Type B pancreatic cell (in vitro differentiated cells): ENCODE measurements around the gene GATB. TPM values are rescaled to one million over a fixed set of nuclear protein-coding genes. Genes with fewer than 3 reads are reported as not detected.

Experiments
- DNase-seq: peaks from one replicate; pipeline ENCODE4 v3.0.0; 2021; ENCODE audit warnings: mixed read lengths; ENCODE audit not compliant: unreplicated experiment; ENCODE audit errors: extremely low spot score
- H3K27ac Mint-ChIP-seq: 2 replicates; pipeline ENCODE4 v1.8.0; 2021; ENCODE audit warnings: mild to moderate bottlenecking, mixed read lengths
- H3K27me3 Mint-ChIP-seq: 2 replicates; pipeline ENCODE4 v1.8.0; 2021; ENCODE audit warnings: mixed read lengths
- H3K36me3 Mint-ChIP-seq: 2 replicates; pipeline ENCODE4 v1.8.0; 2021; ENCODE audit warnings: mixed read lengths
- H3K4me1 Mint-ChIP-seq: one replicate; pipeline ENCODE4 v1.8.0; 2021; ENCODE audit warnings: mixed read lengths; ENCODE audit not compliant: unreplicated experiment
- H3K4me3 Mint-ChIP-seq: 2 replicates; pipeline ENCODE4 v1.8.0; 2021; ENCODE audit warnings: mild to moderate bottlenecking, mixed read lengths
- H3K9me3 Mint-ChIP-seq: 2 replicates; pipeline ENCODE4 v1.8.0; 2021; ENCODE audit warnings: mixed read lengths
- CTCF ChIP-seq: fragments of 200-600 bp; sonication (generic); conservative IDR thresholded peaks from 2 replicates; pipeline ENCODE4 v1.5.0; 2021; ENCODE audit warnings: antibody characterized with exemption, mild to moderate bottlenecking
- total RNA-seq: library from RNA; stranded (reverse); gene quantifications from 2 replicates; pipeline ENCODE4 v1.2.1, GENCODE V29; 2021; ENCODE audit warnings: low replicate concordance

The GATB gene
- total RNA-seq, 1 donor from 2014 or later = 22.9 TPM

- no peak for DNase-seq
- TF ChIP-seq CTCF = no peak
- Mint-ChIP-seq H3K4me1 (peaks cover 4% of the 10 kb centered on the region), H3K36me3 (no peaks in the 10 kb centered on the region), H3K9me3 (no peaks in the 10 kb centered on the region), H3K4me3 (no peak overlapping the region), H3K27ac (no peak overlapping the region), H3K27me3 (peaks cover 11% of the 10 kb centered on the region)
These were observed 35.3 kb upstream of the GATB start for GRCh38 chr4:151796106-151796505.

GRCh38 chr4:151792995-151793394 lies 32.2 kb upstream of the GATB start:
- TF ChIP-seq CTCF = no peak
- peaks cover 12% of the 10 kb centered on the region for H3K27me3 Mint-ChIP-seq

GRCh38 chr4:151792530-151792929 lies 31.7 kb upstream of the GATB start:
- Mint-ChIP-seq H3K4me1 (peaks cover 4% of the 10 kb centered on the region), H3K9me3 (no peaks in the 10 kb centered on the region), H3K27ac (no peak overlapping the region), H3K4me3 (no peak overlapping the region), H3K36me3 (no peaks in the 10 kb centered on the region), H3K27me3 (peaks cover 12% of the 10 kb centered on the region)
- no peak for TF ChIP-seq CTCF
- no peak for DNase-seq

More at GRCh38 chr4:151792995-151793394, 32.2 kb upstream of the GATB start:
- Mint-ChIP-seq H3K4me1 (peaks cover 4% of the 10 kb centered on the region), H3K27ac (no peak overlapping the region), H3K9me3 (no peaks in the 10 kb centered on the region), H3K36me3 (no peaks in the 10 kb centered on the region), H3K4me3 (no peak overlapping the region)
- no peak for DNase-seq

GRCh38 chr4:151788021-151788420 lies 27.2 kb upstream of the GATB start:
- H3K27me3 Mint-ChIP-seq = peaks cover 4% of the 10 kb centered on the region
- no peaks in the 10 kb centered on the region for H3K9me3 Mint-ChIP-seq
- H3K4me1 Mint-ChIP-seq = peaks cover 21% of the 10 kb centered on the region
- no peak for TF ChIP-seq CTCF
- H3K4me3 Mint-ChIP-seq = no peak overlapping the region
- no peak for DNase-seq
- no peaks in the 10 kb centered on the region for H3K36me3 Mint-ChIP-seq
- no peak overlapping the region for H3K27ac Mint-ChIP-seq

GRCh38 chr4:151786158-151786495 lies 25.3 kb upstream of the GATB start:
- peaks cover 19% of the 10 kb centered on the region for H3K4me1 Mint-ChIP-seq
- peaks cover 5% of the 10 kb centered on the region for H3K27me3 Mint-ChIP-seq
- no peak overlapping the region for H3K4me3 Mint-ChIP-seq
- H3K9me3 Mint-ChIP-seq = no peaks in the 10 kb centered on the region
- TF ChIP-seq CTCF = no peak
- H3K27ac Mint-ChIP-seq = no peak overlapping the region
- DNase-seq = no peak
- H3K36me3 Mint-ChIP-seq = no peaks in the 10 kb centered on the region
